Astrocyte (in vitro differentiated cells and primary cell): Measurements from ENCODE around the gene USP47.

Source experiments
- CTCF ChIP-seq: IDR thresholded peaks from 2 replicates; pipeline ENCODE4 v1.5.1; 2011; ENCODE audit warnings: low read depth, mild to moderate bottlenecking, inconsistent platforms, low read length, moderate library complexity; ENCODE audit not compliant: insufficient read depth
- EZH2 ChIP-seq: IDR thresholded peaks from 2 replicates; pipeline ENCODE4 v1.6.1; 2012; ENCODE audit warnings: mild to moderate bottlenecking, low read length, inconsistent platforms; ENCODE audit not compliant: insufficient read depth

- TF ChIP-seq CTCF, result no peak
- no peak for TF ChIP-seq EZH2
Measured at GRCh38 chr11:11984563-11984962, 142.8 kb downstream of the USP47 start.
